Measurements from ENCODE around the gene HRAS.

HRAS gene

DNA sequence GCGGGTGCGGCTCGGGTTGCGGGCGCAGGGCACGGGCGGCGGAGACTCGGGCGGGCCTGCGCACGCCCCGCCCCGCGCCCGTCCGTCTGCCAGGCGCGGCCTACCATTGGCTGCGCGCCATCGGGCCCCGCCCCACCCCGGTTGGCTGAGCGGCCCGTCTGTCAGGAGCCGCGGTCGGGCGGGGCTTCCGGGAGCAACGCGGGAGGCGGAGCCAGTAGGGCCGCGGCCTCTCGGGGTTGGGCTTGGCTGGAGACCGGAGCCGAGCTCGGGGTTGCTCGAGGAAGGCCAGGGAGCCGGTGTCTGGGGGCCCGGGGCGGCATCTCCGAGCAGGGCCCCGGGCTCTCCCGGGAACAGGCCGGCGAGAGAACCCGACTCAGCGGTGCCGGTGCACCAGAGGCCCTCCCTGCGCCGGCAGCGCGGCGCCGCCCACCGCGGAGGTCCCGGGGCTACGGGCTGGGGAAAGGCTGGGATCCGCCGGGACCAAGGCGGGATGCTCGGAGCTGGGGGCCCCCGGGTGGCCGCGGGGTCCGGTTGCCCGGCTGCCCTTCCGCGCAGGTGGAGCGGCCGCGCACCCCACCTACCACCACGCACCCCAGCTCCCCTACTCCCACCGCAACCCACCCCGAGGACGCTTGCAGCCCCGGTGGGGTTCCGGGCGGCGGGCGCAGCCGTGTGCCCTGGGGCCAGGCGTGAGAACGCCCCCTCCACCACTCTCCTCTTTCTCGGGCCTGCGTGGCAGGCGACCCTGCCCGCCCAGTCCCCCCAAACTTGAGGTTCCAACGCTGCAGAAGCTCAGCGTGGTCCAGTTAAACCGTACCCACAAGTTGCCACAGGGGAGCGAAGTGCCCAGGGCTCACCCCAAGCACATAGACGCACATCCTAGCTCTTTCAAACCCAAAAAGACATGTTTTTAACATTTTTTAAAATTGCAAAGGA, at the start of gene HRAS:
HRAS (minus strand) TSS at position 58 of the 936 bp plus-strand sequence.
- H3K36me3 Mint-ChIP-seq (ENCODE audit: insufficient read depth) = peaks cover 14% of the 10 kb centered on the region
- H3K4me1 Mint-ChIP-seq = peaks cover 16% of the 10 kb centered on the region
- H3K9me3 Mint-ChIP-seq = no peaks in the 10 kb centered on the region
- H3K27ac Mint-ChIP-seq (ENCODE audit: low read depth) = peak within 1 kb of the TSS; percentile 93
- H3K27me3 Mint-ChIP-seq = no peaks in the 10 kb centered on the region
- peak within 1 kb of the TSS; percentile 91 for H3K4me3 Mint-ChIP-seq
- DNase-seq (ENCODE audit: low spot score in 2 of 2) (peak; percentile 91 to 93), ATAC-seq (replicated peaks; ENCODE audit: extremely low read depth, poor library complexity, severe bottlenecking) (peak; percentile 81)

DNA sequence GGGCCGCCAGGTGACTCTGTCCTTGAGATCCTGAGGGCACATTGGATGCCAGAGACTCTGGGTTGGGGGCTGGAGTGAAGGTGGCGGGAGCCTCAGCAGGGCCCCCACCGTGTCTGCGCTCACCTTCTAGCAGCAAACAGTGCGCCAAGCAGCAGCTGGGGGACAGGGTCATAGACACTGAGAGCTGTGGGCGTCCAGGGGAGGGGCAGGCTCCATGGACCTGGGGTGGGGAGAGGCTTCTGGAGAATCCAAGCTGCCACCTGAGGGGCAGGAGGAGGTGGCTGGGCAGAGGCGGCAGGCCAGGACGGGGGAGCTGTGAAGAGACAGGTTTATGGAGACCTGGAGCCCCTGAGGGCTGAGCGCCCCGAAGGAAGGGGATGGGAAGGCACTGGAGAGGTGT, 48.9 kb upstream of the HRAS start:
- Mint-ChIP-seq H3K9me3 (no peaks in the 10 kb centered on the region), H3K4me3 (no peak overlapping the region), H3K27me3 (no peaks in the 10 kb centered on the region), H3K4me1 (peaks cover 48% of the 10 kb centered on the region), H3K27ac (ENCODE audit: low read depth) (peak overlapping the region; percentile 88), H3K36me3 (ENCODE audit: insufficient read depth) (peaks cover 41% of the 10 kb centered on the region)
- ATAC-seq (replicated peaks; ENCODE audit: extremely low read depth, poor library complexity, severe bottlenecking) (no peak), DNase-seq (ENCODE audit: low spot score in 2 of 2) (no peak)

DNA sequence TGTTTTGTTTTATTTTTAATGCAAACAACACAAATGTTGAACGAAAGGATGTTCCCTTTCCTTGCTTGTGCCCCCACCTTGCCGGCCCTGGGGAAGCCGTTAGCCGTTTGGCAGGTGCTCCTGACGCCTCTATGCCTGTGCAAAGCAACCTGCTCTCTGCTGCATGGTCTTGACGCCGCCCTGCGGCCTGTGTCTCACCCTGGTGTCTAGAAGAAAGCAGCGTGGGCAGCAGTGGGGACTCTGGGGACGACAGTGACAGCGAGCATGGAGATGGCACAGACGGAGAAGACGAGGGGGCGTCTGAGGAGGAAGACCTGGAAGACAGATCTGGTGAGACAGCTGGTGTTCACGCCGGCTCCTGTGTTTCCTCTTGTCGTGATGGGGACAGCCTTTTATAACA, 46.4 kb upstream of the HRAS start:
- H3K36me3 Mint-ChIP-seq (ENCODE audit: insufficient read depth) = peaks cover 27% of the 10 kb centered on the region
- peak overlapping the region; percentile 80 for H3K27ac Mint-ChIP-seq (ENCODE audit: low read depth)
- H3K4me1 Mint-ChIP-seq = peaks cover 50% of the 10 kb centered on the region
- no peaks in the 10 kb centered on the region for H3K9me3 Mint-ChIP-seq
- ATAC-seq (replicated peaks; ENCODE audit: extremely low read depth, poor library complexity, severe bottlenecking) = no peak
- no peak for DNase-seq (ENCODE audit: low spot score in 2 of 2)
- no peaks in the 10 kb centered on the region for H3K27me3 Mint-ChIP-seq
- H3K4me3 Mint-ChIP-seq = no peak overlapping the region

DNA sequence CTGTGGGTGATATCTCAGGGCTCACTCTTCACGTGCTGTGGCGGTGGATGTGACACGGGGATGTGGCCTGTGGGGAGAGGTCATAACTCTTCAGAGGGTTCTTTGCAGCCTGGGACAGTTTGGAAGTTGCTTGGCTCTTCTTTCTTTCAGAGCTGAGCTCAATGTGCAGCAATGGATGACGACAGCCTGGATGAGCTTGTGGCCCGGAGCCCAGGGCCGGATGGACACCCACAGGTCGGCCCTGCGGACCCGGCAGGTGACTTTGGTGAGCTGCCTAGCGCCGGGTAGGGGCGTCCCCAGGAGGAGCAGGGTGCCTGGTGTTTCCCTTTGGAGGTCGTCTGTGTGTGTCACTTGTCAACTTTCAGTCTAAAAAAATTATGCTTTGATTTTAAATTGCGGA, 46.0 kb upstream of the HRAS start:
- H3K36me3 Mint-ChIP-seq (ENCODE audit: insufficient read depth) = peaks cover 26% of the 10 kb centered on the region
- no peaks in the 10 kb centered on the region for H3K9me3 Mint-ChIP-seq
- DNase-seq (ENCODE audit: low spot score in 2 of 2) (no peak), ATAC-seq (replicated peaks; ENCODE audit: extremely low read depth, poor library complexity, severe bottlenecking) (no peak)
- peak overlapping the region; percentile 80 for H3K27ac Mint-ChIP-seq (ENCODE audit: low read depth)
- no peaks in the 10 kb centered on the region for H3K27me3 Mint-ChIP-seq
- H3K4me1 Mint-ChIP-seq = peaks cover 46% of the 10 kb centered on the region
- H3K4me3 Mint-ChIP-seq = peak overlapping the region; percentile 50

DNA sequence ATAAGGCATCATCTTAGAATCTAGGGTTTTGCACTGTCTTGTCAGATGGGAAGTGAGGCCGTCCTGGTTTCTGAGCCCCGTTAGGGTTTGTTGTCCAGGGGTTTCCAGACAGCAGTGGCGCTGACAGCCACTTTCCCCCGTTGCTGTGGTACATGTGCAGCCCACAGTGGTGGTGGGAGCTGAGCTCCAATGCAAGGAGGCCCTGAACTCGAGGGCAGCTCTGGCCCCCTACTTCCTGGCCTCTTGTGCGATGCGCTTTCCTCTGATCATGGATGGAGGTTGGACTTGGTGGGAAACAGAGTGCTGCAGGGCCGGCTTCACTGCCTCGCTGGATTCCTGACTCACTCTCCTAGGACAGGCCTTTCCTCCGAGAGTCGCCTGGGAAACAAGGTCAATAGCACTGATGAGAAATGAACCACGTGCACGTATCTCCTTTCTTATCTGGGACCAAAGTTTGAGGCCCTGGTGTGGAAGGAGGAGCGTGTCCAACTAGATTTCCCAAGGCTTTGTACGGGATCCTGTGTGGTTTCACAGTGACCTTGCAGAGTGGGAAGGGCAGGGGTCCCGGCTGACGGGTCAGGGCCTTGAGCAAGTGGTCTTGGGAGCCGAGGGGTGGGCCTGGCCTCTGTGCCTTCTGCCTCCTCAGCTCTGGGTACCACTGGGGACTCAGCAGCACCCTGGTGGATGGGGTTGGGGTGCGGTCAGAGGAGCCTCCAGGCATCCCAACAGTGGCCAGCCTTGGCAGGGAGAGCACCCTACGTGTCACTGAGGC, 44.6 kb upstream of the HRAS start:
- DNase-seq (ENCODE audit: low spot score in 2 of 2) (no peak), ATAC-seq (replicated peaks; ENCODE audit: extremely low read depth, poor library complexity, severe bottlenecking) (no peak)
- H3K27me3 Mint-ChIP-seq = no peaks in the 10 kb centered on the region
- peaks cover 46% of the 10 kb centered on the region for H3K4me1 Mint-ChIP-seq
- H3K9me3 Mint-ChIP-seq = no peaks in the 10 kb centered on the region
- peak overlapping the region; percentile 15 for H3K4me3 Mint-ChIP-seq
- H3K36me3 Mint-ChIP-seq (ENCODE audit: insufficient read depth) = peaks cover 26% of the 10 kb centered on the region
- no peak overlapping the region for H3K27ac Mint-ChIP-seq (ENCODE audit: low read depth)

DNA sequence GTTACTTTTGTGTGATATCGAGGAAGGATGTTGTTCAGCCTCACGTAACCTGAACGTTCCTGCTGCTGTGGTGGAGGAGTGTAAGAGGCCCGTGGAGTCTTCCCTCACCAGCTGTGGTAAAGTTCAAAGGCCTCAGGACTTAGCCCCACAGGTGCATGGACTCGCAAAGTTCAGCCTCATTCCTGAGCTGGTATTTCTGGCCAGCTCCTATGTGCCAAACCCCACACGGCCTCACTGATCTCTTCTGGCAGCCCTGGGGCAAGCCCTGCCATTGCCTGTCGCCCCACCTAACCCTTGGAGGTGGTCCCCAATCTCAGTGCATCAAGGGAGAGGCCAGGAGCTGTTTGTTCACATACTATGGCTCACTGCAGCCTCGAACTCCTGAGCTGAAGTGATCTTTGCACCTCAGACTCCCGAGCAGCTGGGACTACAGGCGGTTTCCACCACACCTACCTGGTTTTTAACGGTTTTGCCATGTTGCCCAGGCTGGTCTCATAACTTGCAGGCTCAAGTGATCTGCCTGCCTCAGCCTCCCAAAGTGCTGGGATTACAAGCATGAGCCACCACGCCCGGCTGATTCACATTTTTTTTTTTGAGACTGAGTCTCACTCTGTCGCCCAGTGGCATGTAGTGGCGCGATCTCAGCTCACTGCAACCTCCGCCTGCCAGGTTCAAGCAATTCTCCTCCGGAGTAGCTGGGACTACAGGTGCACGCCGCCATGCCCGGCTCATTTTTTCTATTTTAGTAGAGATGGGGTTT, 43.1 kb upstream of the HRAS start:
- H3K36me3 Mint-ChIP-seq (ENCODE audit: insufficient read depth) = peaks cover 24% of the 10 kb centered on the region
- H3K27ac Mint-ChIP-seq (ENCODE audit: low read depth) = no peak overlapping the region
- H3K27me3 Mint-ChIP-seq = no peaks in the 10 kb centered on the region
- no peaks in the 10 kb centered on the region for H3K9me3 Mint-ChIP-seq
- no peak for ATAC-seq (replicated peaks; ENCODE audit: extremely low read depth, poor library complexity, severe bottlenecking)
- peaks cover 51% of the 10 kb centered on the region for H3K4me1 Mint-ChIP-seq
- H3K4me3 Mint-ChIP-seq = peak overlapping the region; percentile 78
- DNase-seq (ENCODE audit: low spot score in 2 of 2) = no peak

DNA sequence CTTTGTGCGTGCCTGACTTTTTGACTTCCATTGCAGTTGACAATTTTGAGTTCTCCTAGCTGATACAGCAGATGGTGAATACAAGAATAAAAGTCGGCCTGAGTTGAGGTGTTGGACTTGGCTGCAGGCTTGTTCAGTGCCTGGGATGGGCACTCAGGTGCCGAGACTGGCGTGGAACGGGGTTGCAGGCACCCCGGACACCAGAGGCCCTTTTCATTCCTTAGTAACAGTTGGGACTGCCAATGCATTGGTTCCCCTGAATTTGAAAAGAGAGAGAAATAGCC, 42.2 kb upstream of the HRAS start:
- no peak for DNase-seq (ENCODE audit: low spot score in 2 of 2)
- H3K4me3 Mint-ChIP-seq = peak overlapping the region; percentile 78
- no peaks in the 10 kb centered on the region for H3K9me3 Mint-ChIP-seq
- no peak for ATAC-seq (replicated peaks; ENCODE audit: extremely low read depth, poor library complexity, severe bottlenecking)
- peak overlapping the region; percentile 25 for H3K27ac Mint-ChIP-seq (ENCODE audit: low read depth)
- H3K27me3 Mint-ChIP-seq = no peaks in the 10 kb centered on the region
- H3K36me3 Mint-ChIP-seq (ENCODE audit: insufficient read depth) = peaks cover 22% of the 10 kb centered on the region
- H3K4me1 Mint-ChIP-seq = peaks cover 51% of the 10 kb centered on the region

DNA sequence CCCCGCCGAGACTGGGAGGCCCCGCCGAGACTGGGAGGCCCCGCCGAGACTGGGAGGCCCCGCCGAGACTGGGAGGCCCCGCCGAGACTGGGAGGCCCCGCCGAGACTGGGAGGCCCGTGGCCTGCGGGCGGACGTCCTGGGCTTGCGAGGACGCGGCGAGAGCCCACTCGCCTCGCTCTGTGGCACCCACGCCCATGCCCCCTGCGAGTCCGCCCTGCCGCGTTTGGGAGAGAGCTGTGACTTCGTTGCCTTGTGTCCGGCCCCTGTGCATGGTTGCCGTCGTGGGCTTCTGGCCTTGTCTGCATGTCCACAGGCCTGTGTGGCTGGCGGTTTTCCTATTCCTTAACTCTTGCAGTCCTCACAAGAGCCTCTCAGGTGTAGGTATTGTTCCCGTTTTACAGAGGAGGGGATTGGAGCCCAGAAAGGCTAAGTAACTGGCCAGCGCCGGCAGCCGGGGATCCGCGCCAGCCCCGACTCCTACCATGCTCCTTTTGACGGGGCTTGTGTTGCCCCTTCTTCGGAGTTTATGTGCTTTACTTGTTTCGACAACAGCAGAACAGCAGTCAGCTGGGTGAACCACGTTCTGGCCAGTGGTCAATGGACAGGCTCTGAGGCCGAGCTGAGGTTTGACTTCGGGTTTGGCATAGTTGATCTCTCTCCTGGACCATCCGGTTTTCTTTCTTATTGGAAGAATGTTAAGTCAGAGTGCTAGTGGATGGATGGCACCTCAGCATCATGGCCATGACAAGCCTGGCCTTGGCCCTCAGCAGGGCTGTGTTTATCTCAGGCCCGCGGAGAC, 41.6 kb upstream of the HRAS start:
- Mint-ChIP-seq H3K4me1 (peaks cover 51% of the 10 kb centered on the region), H3K27me3 (no peaks in the 10 kb centered on the region), H3K27ac (ENCODE audit: low read depth) (peak overlapping the region; percentile 25), H3K9me3 (no peaks in the 10 kb centered on the region), H3K4me3 (peak overlapping the region; percentile 78), H3K36me3 (ENCODE audit: insufficient read depth) (peaks cover 20% of the 10 kb centered on the region)
- no peak for ATAC-seq (replicated peaks; ENCODE audit: extremely low read depth, poor library complexity, severe bottlenecking)
- DNase-seq (ENCODE audit: low spot score in 2 of 2) = no peak

DNA sequence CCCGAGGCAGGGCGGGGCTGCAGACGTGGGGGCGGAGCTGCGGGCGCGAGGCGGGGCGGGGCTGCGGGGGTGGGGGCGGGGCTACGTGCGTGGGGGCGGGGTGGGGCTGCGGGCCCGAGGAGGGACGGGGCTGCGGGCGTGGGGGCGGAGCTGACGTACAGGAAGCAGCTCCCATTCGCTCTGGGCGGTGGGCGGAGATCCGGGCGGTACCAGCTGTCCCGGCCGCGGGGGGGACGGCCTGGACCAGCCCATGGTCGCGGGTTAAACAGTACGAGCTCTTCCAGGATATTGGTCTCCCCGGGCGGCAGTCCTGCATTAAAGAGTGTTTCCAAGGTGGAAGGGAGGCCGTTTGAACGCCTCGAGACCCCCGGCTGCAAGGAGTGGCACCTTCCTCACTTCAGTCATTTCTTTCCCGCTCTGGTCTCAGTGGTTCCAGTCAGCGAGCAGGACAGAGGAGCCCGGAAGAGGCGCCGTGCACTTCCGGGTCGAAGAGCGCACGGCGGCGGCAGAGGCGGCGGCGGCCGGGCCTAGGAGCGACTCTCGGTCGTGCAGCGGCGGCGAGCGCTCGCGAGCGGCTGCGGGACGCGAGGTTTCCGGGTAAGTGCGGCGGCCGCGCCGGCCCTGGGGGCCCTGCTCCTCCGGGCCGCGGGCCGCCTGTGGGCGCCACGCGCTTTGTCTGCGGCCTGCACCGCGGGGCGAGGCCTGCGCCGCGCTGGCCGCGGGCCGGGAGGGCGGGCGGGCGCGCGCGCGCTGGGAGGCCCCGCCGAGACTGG, 40.8 kb upstream of the HRAS start, which contains the start of gene PHRF1:
PHRF1 (plus strand) TSS at position 475 of the 773 bp plus-strand sequence. CDS start 5,043 bp downstream, outside the sequence.
- Mint-ChIP-seq H3K27me3 (no peaks in the 10 kb centered on the region), H3K9me3 (no peaks in the 10 kb centered on the region), H3K27ac (ENCODE audit: low read depth) (peak within 1 kb of the TSS; percentile 94), H3K4me3 (peak within 1 kb of the TSS; percentile 93), H3K4me1 (peaks cover 43% of the 10 kb centered on the region), H3K36me3 (ENCODE audit: insufficient read depth) (peaks cover 11% of the 10 kb centered on the region)
- DNase-seq (ENCODE audit: low spot score in 2 of 2) (peak; percentile 93 to 95), ATAC-seq (replicated peaks; ENCODE audit: extremely low read depth, poor library complexity, severe bottlenecking) (peak; percentile 88)

DNA sequence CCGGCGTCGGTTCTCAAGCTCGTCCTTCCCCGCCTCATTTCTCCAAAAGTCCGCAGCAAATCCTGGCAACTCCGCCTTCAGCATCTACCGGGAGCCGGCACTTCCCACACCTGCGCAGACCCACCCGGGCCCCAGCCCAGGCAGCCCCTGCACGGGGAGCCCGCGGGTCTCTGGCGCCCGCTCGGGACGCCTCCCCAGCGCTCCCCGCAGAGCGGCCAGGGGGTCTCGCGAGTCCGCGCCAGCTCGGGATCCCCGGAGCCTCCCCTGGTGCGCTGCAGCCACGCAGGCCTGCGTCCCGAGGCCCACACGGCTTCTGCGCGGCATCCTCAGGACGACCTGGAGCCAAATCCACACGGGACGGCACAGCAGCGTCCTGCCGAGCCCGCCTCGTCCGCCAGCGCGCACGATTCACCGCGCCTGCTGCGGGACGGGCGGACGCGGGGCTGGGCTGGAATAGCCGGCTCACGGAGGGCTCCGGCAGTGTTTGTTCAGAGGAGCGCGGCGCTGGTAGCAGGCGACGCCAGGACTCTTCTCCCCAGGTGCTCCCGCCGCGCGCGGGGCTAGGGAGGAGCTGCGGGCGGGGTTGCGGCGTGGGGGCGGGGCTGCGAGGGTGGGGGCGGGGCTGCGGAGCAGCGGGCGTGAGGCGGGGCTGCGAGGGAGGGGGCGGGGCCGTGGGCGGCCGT, 40.1 kb upstream of the HRAS start:
- DNase-seq (ENCODE audit: low spot score in 2 of 2) = peak in 1 of 2 donors; percentile 51
- H3K4me3 Mint-ChIP-seq = peak overlapping the region; percentile 93
- no peaks in the 10 kb centered on the region for H3K9me3 Mint-ChIP-seq

More for the DNA sequence above, 40.1 kb upstream of the HRAS start:
- no peaks in the 10 kb centered on the region for H3K27me3 Mint-ChIP-seq
- H3K36me3 Mint-ChIP-seq (ENCODE audit: insufficient read depth) = peaks cover 7% of the 10 kb centered on the region
- ATAC-seq (replicated peaks; ENCODE audit: extremely low read depth, poor library complexity, severe bottlenecking) = peak; percentile 34
- peak overlapping the region; percentile 94 for H3K27ac Mint-ChIP-seq (ENCODE audit: low read depth)
- H3K4me1 Mint-ChIP-seq = peaks cover 39% of the 10 kb centered on the region
